ENCODE data around the gene RABEP1. TPM values are rescaled to one million over a fixed set of nuclear protein-coding genes. Genes with fewer than 3 reads are reported as not detected.
"Not testable (repeated sequence)": the region's sequence is repeated elsewhere in the genome, so short reads cannot be mapped to it uniquely, and the experiment has no call there.

RABEP1 gene
- total RNA-seq, 1 experiment from 2014 or later = 45.5 TPM

- DNase-seq (ENCODE audit: low read depth) = peak; percentile 86
Observed at GRCh38 chr17:5419959-5420653, 138.0 kb downstream of the RABEP1 start, which contains the start of gene RPAIN. TSS of gene RPAIN (plus strand) at chr17:5420182. CDS start at chr17:5420211, 29 bp downstream.

GRCh38 chr17:5422505-5422904 lies 140.4 kb downstream of the RABEP1 start:
- DNase-seq (ENCODE audit: low read depth) = peak; percentile 81

GRCh38 chr17:5424909-5425308 lies 142.8 kb downstream of the RABEP1 start:
- no peak for DNase-seq (ENCODE audit: low read depth)

GRCh38 chr17:5425826-5426225 lies 143.7 kb downstream of the RABEP1 start:
- DNase-seq (ENCODE audit: low read depth) = no peak

GRCh38 chr17:5429191-5429887 lies 147.3 kb downstream of the RABEP1 start:
- no peak for DNase-seq (ENCODE audit: low read depth)

GRCh38 chr17:5430413-5430999 lies 148.4 kb downstream of the RABEP1 start:
- DNase-seq (ENCODE audit: low read depth) = no peak

GRCh38 chr17:5431234-5431633 lies 149.2 kb downstream of the RABEP1 start:
- DNase-seq (ENCODE audit: low read depth) = not testable (repeated sequence)

GRCh38 chr17:5431949-5432556 lies 150.0 kb downstream of the RABEP1 start:
- no peak for DNase-seq (ENCODE audit: low read depth)

- no peak for DNase-seq (ENCODE audit: low read depth)
Observed at GRCh38 chr17:5434984-5435383, 152.9 kb downstream of the RABEP1 start.

Other genes with a start within 250 kb of the RABEP1 start
- gene SLC52A1, start 246.9 kb upstream of the RABEP1 start, total RNA-seq (2014; rRNA removed) = 0.06 TPM in 1 of 2 replicates, not detected in the other
- 0.06 and 0.17 TPM in 2 replicates for gene ZFP3, start 203.8 kb upstream of the RABEP1 start, total RNA-seq (2014; rRNA removed)
- gene ZNF232, start 170.4 kb upstream of the RABEP1 start, total RNA-seq (2014; rRNA removed) = 7.8 and 7.9 TPM in 2 replicates
- gene USP6, start 166.3 kb upstream of the RABEP1 start, total RNA-seq (2014; rRNA removed) = under 0.01 TPM in 1 of 2 replicates, not detected in the other
- 3.5 and 7.6 TPM in 2 replicates for gene ZNF594, start 90.4 kb upstream of the RABEP1 start, total RNA-seq (2014; rRNA removed)
- not detected in 2 replicates for gene SCIMP, start 47.4 kb upstream of the RABEP1 start, total RNA-seq (2014; rRNA removed)
- 108 and 109 TPM in 2 replicates for gene NUP88, start 137.4 kb downstream of the RABEP1 start, total RNA-seq (2014; rRNA removed)
- 29.4 and 32.1 TPM in 2 replicates for gene RPAIN, start 137.9 kb downstream of the RABEP1 start, total RNA-seq (2014; rRNA removed)
- gene C1QBP, start 156.9 kb downstream of the RABEP1 start, total RNA-seq (2014; rRNA removed) = 268 and 297 TPM in 2 replicates
- 10.2 and 10.6 TPM in 2 replicates for gene DHX33, start 186.7 kb downstream of the RABEP1 start, total RNA-seq (2014; rRNA removed)
- 52.5 and 70.2 TPM in 2 replicates for gene DERL2, start 203.9 kb downstream of the RABEP1 start, total RNA-seq (2014; rRNA removed)
- 26.2 and 26.4 TPM in 2 replicates for gene MIS12, start 204.3 kb downstream of the RABEP1 start, total RNA-seq (2014; rRNA removed)